ENCODE data around the gene FLOT1.

Gene FLOT1

DNA sequence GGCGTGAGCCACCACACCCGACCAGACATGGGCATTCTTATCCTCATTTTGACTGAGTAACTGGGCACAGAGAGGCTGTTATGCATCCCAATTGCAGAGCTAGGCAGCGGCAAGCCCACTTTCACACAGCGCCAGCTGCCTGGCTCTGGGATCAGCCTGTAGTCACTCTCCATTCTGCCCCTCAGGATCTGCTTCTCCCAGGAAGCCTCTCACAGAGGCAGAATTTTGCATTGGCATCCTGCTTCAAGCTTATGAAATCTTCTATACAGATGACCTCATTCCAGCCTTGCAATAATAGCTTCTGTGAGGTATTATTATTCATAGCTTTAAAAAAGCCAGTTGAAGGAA, 38.9 kb upstream of the FLOT1 start:
- no peak for DNase-seq (ENCODE audit: low read depth)
- no peak overlapping the region for H3K4me3 ChIP-seq (ENCODE audit: low read depth, low read length)
- TF ChIP-seq, protein P1, sequence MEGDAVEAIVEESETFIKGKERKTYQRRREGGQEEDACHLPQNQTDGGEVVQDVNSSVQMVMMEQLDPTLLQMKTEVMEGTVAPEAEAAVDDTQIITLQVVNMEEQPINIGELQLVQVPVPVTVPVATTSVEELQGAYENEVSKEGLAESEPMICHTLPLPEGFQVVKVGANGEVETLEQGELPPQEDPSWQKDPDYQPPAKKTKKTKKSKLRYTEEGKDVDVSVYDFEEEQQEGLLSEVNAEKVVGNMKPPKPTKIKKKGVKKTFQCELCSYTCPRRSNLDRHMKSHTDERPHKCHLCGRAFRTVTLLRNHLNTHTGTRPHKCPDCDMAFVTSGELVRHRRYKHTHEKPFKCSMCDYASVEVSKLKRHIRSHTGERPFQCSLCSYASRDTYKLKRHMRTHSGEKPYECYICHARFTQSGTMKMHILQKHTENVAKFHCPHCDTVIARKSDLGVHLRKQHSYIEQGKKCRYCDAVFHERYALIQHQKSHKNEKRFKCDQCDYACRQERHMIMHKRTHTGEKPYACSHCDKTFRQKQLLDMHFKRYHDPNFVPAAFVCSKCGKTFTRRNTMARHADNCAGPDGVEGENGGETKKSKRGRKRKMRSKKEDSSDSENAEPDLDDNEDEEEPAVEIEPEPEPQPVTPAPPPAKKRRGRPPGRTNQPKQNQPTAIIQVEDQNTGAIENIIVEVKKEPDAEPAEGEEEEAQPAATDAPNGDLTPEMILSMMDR (conservative IDR thresholded peaks at IDR 0.05; ENCODE audit: low read depth, low read length): no peak

DNA sequence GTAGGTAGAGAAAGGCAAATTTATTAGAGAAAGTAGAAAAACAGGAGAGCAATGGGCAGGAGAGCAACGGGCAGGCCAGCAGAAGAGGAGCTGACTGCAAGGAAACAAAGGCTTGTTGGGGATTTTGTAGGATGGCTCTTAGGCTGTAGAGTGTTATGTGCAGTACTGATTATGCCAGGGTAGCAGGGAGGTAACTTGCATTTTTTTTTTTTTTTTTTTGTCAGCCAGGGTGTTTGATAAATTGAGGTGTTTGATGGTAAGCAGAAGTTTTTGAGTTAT, 38.1 kb upstream of the FLOT1 start:
- DNase-seq (ENCODE audit: low read depth): no peak
- H3K4me3 ChIP-seq (ENCODE audit: low read depth, low read length): no peak overlapping the region
- TF ChIP-seq, protein P1 (conservative IDR thresholded peaks at IDR 0.05; ENCODE audit: low read depth, low read length): no peak

DNA sequence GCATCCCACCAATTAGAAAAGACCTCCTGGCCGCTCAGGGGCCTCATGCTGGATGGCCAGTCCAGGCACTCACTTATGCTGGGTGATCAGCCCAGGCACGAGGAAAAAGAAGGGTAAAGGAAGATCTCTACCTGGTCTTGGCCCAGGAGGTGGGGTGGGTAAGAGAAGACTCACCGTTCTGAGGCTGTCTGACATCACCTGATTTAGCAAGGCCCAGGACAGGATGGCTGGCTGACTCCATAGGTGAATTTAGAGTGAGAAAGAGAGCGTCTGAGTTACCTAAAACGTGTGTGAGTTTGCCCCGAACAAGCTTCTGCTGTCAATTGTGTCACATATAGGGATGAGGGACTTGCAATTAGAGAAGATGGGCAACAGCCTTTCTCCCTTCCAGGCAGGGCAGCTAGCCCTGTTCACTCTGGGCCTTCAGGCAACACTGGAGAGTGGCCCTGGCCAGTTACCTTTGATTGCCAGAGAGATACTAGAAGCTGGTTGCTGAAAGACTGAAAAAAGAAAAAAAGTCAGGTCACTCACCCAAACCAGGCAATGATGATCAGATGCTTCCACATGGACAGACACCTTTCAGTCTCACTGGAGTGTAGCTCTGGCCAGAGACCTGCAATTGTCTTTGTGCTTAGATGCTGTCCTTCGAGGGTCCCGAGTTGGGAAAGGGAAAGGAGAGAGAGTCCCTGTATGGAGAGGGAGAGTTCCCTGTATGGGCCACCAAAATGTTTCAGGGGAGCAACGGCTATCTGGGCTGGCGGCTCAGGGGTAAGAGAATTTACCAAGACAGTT, 37.6 kb upstream of the FLOT1 start:
- no peak for DNase-seq (ENCODE audit: low read depth)
- H3K4me3 ChIP-seq (ENCODE audit: low read depth, low read length): no peak overlapping the region
- TF ChIP-seq, protein P1 (conservative IDR thresholded peaks at IDR 0.05; ENCODE audit: low read depth, low read length): no peak

DNA sequence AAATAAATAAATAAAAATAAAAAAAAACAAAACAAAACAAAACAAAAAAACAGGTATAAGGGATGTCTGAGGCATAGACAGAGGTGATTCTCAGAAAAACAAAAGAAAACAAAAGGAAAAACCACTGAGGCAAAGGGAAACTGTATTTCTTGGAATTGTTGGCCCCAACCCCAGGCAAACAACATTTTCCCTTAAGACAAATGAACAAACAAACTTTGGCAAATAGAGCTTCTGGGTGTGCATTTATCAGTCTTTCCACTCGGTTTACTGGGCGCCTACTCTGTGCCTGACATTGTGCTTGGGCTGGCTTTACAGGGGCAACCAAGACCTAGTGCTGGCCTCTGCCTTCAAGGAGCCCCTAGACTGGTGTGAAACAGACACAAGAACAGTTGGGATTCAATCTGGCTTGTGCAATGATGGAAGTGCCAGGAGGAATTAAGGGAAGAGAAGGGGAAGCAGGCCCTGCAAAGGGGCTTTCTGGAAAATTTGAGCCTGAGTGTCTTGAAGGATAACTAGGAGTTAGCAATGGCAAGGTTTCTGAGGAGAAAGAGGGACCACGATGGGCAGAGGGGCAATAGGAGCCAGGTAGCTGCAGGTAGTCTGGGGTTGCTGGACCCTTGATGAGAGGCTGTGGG, 35.6 kb upstream of the FLOT1 start:
- TF ChIP-seq, protein P1 (conservative IDR thresholded peaks at IDR 0.05; ENCODE audit: low read depth, low read length): no peak
- no peak overlapping the region for H3K4me3 ChIP-seq (ENCODE audit: low read depth, low read length)
- DNase-seq (ENCODE audit: low read depth): no peak

DNA sequence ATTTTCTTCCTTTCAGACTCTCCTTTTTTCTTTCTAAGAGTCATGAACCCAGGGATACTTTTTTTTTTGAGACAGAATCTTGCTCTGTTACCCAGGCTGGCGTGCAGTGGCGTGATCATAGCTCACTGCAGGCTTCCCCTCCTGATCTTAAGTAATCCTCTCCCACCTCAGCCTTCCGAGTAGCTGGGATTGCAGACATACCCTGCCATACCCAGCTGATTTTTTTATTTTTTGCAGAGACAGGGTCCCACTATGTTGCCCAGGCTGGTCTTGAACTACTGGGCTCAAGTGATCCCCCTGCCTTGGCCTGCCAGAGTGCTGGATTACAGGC, 34.6 kb upstream of the FLOT1 start:
- DNase-seq (ENCODE audit: low read depth): no peak
- no peak overlapping the region for H3K4me3 ChIP-seq (ENCODE audit: low read depth, low read length)
- TF ChIP-seq, protein P1 (conservative IDR thresholded peaks at IDR 0.05; ENCODE audit: low read depth, low read length): no peak

DNA sequence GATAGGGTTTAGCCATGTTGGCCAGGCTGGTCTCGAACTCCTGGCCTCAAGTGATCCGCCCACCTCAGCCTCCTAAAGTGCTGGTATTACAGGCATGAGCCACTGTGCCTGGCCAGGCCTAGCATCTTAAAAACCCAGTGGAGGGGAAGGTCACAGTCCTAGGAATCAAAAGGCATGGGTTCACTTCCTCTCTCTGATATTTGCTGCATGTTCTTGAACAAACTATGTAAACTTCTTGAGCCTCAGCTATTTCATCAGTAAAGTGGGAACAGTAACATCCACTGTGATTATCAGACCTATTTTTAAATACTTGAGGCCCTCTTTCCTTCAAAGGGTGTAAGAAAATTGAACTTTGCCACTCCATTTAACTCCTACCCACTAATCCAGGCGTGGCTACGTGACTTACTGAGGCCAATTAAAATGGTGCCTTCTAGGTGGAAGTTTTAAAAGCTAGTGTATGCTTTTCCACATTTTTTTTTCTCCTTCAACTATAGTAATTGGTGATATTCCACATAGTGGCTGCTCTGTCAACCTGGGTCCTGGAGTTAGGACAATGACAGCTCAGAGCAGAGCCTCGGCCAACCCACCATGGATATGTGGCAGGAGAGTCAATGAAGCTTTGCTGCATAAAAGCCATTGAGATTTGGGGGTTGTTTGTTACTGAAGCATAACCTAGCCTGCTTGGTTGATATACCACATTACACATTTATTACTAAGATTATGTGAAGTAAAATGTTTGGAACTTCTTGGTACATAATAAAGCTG, 34.1 kb upstream of the FLOT1 start:
- TF ChIP-seq, protein P1 (conservative IDR thresholded peaks at IDR 0.05; ENCODE audit: low read depth, low read length): no peak
- DNase-seq (ENCODE audit: low read depth): no peak
- no peak overlapping the region for H3K4me3 ChIP-seq (ENCODE audit: low read depth, low read length)

Measured in choroid plexus epithelial cell (primary cell).